Stimulated activated CD8-positive, alpha-beta memory T cell treated with anti-CD3 and anti-CD28 coated beads, Interleukin-7, amount 100 ng/mL, for 4 hours (primary cell): ENCODE results near the gene ST6GALNAC6.
A peak's percentile ranks its signal among the peaks of the same experiment; 100 is the strongest.
"Not testable (repeated sequence)": the region's sequence is repeated elsewhere in the genome, so short reads cannot be mapped to it uniquely, and the experiment has no call there.

Experiments
- DNase-seq, 2 donors: peaks; one replicate each; pipeline ENCODE4 v3.0.0-alpha.2; 2020; ENCODE audit warnings: low read depth in 2 of 2

ST6GALNAC6 gene

DNA sequence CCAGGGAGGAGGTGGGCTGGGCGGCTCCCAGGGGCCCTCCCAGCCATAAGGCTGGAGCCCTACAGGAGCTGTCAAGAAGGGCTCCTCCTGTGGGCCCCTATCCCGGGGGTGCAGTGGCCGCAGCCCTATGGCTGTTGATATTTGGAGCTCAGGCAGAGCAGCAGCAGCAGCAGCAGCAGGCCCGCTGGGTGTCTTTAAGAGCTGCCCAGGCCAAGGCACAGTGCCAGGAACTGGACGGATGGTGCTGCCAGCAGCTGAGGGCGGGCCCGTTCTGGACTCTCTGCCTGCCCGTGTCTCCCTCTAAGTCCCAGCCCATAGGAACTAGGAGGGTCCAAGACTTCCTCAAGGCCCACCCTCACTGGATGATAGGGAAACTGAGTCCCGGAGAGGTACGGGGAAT, 25.5 kb downstream of the ST6GALNAC6 start:
- DNase-seq = no peak

- DNase-seq = no peak
Observed at GRCh38 chr9:127873223-127873691, 26.1 kb downstream of the ST6GALNAC6 start.

- no peak for DNase-seq
Observed at GRCh38 chr9:127872369-127873222, 26.8 kb downstream of the ST6GALNAC6 start.

- DNase-seq = no peak
Observed at GRCh38 chr9:127871531-127871930, 27.9 kb downstream of the ST6GALNAC6 start.

- DNase-seq = no peak
Observed at GRCh38 chr9:127870887-127871286, 28.5 kb downstream of the ST6GALNAC6 start.

DNA sequence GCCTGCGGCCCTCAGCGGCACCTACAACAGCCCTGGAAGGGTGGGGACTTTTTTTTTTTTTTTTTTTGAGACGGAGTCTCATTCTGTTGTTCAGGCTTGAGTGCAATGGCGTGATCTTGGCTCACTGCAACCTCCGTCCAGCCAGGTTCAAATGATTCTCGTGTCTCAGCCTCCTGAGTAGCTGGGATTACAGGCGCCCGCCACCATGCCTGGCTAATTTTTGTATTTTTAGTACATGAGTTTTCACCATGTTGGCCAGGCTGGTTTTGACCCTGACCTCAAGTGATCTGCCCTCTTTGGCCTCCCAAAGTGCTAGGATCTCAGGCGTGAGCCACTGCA, 29.3 kb downstream of the ST6GALNAC6 start:
- not testable (repeated sequence) for DNase-seq

GRCh38 chr9:127869310-127870152, 29.9 kb downstream of the ST6GALNAC6 start:
- peak; percentile 57 to 61 for DNase-seq

DNA sequence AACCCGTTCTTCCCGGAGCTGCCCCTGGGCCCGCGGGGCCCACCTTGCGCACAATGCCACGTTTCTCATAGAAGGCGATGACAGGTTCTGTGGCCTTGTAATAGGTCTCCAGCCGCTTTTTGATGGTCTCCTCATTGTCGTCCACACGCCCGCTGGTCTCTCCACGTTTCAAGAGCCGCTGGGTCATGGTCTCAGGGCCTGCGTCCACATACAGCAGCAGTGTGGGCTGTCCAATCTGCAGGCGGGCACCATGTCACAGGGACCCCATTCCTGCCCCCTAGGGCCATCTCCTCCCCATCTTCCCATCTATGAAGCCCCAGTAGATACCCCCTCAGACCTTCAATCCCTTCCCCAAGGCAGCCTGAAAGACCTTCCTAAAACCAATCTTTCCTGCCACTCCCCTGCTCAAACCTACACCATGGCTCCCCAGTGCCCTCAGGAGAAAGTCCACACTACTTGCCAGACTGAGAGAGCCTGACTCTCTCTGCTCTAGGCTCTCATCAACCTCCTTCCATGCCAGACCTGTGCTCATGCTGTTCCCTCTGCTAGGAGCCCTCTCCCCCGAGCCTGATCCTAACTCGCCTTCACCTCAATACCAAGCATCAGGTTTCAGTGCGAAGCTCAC, 31.0 kb downstream of the ST6GALNAC6 start:
- no peak for DNase-seq

DNA sequence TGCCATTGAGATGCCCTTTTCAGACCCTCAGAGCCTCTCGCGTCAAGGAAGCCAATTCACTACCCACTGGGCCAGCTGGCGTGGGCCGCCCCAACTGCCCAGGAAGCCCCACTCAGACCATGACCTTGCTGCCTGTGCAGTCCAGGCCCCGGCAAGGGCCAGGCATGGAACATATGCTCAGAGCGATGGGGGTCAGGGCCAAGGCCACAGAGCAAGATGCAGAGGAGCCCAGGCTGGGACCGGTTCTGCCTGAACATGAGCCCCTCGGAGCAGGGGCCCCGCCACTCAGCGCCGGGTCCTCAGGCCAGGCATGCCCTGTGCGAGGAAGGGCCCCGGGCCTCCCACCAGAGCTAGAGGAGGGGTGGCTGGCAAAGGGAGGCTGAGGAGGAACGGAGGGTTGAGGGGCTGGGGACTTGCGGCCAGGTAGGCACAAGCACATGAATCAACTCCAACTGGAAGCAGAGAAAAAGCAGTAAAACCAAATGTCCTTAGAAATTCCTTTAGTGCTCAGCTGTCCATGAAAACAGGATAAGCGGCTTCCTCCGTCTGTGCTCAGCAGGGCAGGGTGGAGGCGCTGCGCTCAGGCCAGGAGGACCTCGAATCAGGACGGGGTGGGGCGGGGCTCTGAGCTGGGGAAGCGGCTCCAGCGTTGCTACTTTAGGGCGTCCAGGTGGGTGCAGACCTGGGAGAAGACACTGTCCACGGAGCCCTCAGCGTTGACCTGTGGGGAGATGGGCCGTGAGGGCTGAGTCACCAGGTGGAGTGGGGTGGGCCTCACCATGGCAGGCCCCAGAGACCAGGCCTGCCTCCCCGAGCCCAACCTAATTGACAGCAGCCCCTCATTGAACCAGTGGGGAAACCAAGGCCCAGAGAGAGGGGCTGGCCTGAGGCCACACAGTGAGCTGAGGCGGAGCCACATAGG, 31.8 kb downstream of the ST6GALNAC6 start:
- no peak for DNase-seq

- no peak for DNase-seq
Observed at GRCh38 chr9:127866535-127866934, 32.9 kb downstream of the ST6GALNAC6 start.

GRCh38 chr9:127865645-127866464, 33.5 kb downstream of the ST6GALNAC6 start:
- DNase-seq = no peak

GRCh38 chr9:127863191-127863621, 36.2 kb downstream of the ST6GALNAC6 start:
- no peak for DNase-seq

- peak; percentile 16 to 51 for DNase-seq
Observed at GRCh38 chr9:127862075-127863011, 37.1 kb downstream of the ST6GALNAC6 start.

DNA sequence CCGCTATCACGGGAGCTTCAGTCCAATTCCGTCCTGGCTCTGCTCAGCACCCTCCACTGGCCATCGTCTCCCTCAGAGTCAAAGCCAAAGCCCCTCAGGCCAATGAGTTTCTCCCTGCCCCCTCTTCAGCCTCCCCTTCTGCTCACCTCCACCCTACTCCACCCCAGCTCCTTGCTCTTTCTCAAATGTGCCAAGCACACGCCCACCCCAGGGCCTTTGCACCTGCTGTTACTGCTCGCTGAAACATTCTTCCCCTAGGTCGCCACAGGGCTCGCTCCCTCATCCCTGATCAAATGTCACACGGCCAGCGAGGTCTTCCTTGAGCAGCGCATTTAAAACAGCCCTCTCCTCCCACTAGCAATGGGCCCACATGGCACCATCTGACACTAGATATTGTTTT, 38.6 kb downstream of the ST6GALNAC6 start:
- DNase-seq = no peak

DNA sequence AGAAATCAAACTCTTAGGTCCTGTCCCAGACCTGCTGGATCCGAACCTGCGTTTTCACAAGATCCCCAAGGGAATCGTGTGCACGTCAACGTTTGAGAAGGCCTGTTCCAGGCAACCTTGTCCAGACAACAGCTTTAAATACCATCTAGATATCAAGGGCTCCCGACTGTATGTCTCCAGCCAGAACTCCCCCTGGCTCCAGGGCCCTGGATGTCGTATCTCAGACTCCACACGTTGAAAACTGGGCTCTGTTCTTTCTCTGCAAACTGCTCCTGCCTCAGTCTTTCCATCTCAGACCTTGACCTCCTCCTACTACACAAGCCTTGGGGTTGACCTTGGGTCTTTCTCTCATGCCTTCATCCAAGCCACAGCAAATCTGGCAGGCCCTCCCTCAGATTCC, 39.1 kb downstream of the ST6GALNAC6 start:
- no peak for DNase-seq

GRCh38 chr9:127858041-127858512, 41.3 kb downstream of the ST6GALNAC6 start:
- DNase-seq = no peak

DNA sequence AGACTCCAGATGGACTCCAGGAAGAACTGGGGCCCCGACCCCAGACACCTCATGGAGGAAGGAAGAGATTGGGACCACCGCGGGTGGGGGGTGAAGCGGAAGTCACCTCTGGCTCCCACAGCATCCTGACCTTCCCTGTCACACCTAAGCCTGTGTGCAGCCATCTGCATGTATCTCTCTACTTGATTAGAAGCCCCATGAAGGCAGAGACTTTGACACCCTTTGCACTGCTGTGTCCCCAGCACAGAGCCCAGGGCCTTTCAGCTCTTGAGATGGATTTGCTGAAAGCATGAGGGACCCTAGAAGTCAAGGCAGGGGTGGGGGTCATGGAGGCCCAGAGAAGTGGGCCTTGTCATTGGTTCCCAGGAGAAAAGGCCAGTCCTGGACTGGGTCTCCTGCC, 42.1 kb downstream of the ST6GALNAC6 start:
- no peak for DNase-seq

DNA sequence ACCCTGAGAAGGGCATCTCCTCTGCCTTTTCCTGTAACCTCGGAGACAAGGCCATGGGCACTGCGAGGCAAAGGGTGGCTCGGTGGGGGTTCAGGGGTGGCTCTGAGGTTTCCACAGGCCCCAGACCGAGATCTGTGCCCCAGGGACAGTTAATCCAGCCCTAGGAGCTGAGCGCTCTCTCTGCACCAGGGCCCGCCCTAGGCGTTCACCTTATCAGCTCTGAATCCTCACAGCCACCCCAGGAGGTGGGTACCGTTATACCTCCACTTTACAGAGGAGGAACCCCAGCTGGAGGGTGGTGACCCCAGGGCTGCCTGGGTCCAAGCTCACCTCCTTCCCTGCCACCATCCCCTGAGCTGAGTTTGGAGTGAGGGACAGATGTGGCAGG, 42.7 kb downstream of the ST6GALNAC6 start:
- no peak for DNase-seq

- DNase-seq = no peak
Observed at GRCh38 chr9:127856094-127856728, 43.2 kb downstream of the ST6GALNAC6 start.
